ENCODE results near the gene IGF1R. TPM values are rescaled to one million over a fixed set of nuclear protein-coding genes. Genes with fewer than 3 reads are reported as not detected.

Gene IGF1R
- total RNA-seq, 1 donor from 2014 or later, result 85.9 TPM

DNA sequence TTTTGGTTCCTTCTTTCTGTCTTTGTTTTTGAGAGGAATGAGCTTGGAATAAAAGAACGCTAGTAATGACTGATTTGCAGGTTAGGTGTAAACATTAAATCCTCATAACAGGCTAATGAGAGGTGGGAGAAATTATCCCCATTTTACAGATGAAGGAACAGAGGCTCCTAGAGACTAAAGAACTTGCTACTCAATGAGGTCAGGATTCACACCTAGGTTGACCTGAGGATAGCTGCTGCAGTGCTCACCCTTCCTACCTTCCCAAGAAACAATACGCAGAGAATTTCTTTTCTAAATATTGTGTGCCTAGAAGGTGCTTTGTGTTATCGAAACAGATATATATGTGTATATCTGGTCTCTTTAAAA lies 106.3 kb downstream of the IGF1R start:
- ATAC-seq, result no peak
- intact Hi-C loops (cut with DNase I), result no loop called here

DNA sequence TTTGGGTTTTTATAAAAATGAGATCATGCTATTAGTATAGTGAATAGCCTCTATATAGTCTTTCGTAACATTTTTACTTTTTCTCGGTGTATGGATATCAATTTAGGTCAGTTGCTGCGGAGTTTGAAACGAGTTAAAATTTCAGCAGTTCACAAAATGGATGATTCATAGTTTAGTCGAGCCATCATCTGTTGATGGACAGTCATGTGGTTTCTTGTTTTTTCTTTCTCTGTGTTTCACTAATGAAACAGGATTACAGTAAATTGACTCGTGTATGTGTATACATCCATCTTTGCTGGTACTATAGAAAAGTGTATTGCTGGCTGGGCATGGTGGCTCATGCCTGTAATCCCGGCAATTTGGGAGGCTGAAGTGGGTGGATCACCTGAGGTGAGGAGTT lies 106.8 kb downstream of the IGF1R start:
- ATAC-seq (no peak), DNase-seq (ENCODE audit: low spot score) (no peak)
- intact Hi-C loops (cut with DNase I), result no loop called here

More for the DNA sequence above, 106.3 kb downstream of the IGF1R start:
- no peak for DNase-seq (ENCODE audit: low spot score)

DNA sequence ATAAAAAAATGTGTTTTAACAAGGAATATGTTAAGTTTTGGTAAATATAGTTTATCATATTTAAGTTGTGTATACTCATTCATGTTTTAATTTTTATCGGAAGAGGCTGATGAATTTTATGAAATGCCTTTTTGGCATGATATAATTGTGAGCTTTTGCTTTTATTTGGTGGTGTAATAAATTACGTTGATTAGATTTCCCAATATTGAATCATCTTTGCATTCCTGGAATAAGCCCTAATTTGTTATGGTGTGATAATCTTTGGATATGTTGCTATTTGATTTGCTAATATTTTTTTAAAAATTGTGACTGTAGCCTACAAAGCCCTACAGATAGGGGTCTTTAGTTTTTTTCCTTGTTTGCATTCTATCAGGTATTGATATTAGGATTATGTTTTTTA lies 107.4 kb downstream of the IGF1R start:
- intact Hi-C loops (cut with DNase I), result no loop called here
- no peak for DNase-seq (ENCODE audit: low spot score)
- no peak for ATAC-seq

DNA sequence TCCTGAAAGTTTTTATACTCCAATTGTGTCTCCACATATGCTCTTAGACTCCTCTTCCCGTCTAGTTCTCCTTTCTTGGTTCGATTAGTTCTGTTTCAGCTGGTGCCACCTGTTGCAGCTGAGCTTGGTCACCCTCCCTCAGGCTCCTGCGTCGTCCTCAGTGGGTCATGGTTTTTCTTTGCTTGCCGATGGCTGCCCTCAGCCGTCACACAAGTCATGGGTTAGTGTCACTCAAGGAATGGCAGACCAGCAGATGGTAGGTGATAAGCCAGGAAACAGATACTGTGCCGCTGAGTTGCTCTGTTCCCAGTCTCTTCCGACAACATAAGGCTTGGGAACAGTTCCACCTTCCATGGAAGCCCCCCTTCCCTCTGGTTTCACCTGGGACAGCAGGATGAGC lies 109.9 kb downstream of the IGF1R start:
- no peak for ATAC-seq
- no peak for DNase-seq (ENCODE audit: low spot score)
- intact Hi-C loops (cut with DNase I), result no loop called here

DNA sequence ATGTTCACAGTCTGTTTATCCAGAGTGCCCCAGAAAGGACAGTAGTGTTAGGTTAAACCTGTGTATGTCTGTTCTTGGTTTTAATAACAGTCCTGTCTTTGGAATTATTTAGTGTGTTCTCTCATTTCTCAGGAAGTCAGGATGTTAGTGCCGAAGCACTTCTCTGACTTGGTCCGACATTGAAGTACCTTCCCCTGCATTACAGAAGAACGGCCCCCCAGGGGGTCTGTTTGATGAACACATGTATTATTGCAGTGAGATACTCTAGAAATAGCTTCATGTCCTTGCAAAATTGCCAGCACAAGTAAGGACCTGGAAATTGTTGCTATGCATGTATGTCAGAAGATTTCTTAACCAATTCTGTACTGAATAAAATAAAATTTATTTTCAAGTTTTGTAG lies 110.9 kb downstream of the IGF1R start:
- intact Hi-C loops (cut with DNase I), result no loop called here
- ATAC-seq (no peak), DNase-seq (ENCODE audit: low spot score) (no peak)

DNA sequence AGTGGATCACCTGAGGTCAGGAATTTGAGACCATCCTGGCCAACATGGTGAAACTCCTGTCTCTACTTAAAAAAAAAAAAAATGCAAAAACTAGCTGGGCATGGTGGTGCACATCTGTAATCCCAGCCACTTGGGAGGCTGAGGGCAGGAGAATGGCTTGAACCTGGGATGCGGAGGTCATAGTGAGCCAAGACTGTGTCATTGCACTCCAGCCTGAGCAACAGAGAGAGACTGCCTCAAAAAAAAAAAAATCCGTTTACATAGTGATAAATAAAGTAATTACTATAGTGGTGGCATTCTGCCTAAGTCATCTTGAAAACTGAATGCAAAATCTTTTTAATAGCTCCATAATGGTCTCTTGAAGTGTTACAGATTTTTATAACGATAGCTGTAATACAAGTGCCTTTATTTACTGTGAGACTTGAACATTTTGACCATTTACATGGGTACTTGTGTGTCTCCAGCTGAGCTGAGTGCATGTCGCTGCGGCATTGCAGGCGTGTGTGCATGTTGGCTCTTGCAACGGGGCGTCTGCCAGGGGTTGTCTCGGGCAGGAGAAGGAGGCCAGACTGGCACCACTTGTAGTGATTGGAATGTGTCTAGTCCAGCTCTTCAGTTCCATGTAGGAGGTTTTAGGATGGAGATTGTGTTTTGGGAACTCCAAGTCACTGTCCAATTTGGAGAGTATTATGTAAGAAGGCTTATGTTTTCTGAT lies 111.9 kb downstream of the IGF1R start:
- DNase-seq (ENCODE audit: low spot score) (no peak), ATAC-seq (no peak)
- intact Hi-C loops (cut with DNase I), result no loop called here

DNA sequence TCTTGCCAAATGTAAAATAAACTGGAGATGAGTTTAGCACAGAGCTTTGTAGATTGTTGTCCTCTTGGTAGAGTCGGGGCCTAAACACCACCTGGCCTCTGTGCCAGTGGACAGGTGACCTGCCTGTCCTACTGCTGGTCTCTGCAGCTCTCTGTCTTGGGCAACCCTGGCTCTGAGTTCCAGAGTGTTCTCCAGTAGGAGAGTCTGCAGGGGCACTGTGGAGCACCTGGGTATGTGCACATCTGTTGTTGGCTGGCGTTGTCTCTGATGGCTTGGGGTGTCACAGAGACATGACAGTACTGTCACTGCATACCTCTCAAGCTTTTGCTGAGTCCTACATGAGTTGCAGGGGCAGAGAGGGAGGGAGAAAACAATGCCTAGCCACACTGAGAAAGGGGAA lies 112.6 kb downstream of the IGF1R start:
- ATAC-seq, result no peak
- no peak for DNase-seq (ENCODE audit: low spot score)
- intact Hi-C loops (cut with DNase I), result no loop called here

DNA sequence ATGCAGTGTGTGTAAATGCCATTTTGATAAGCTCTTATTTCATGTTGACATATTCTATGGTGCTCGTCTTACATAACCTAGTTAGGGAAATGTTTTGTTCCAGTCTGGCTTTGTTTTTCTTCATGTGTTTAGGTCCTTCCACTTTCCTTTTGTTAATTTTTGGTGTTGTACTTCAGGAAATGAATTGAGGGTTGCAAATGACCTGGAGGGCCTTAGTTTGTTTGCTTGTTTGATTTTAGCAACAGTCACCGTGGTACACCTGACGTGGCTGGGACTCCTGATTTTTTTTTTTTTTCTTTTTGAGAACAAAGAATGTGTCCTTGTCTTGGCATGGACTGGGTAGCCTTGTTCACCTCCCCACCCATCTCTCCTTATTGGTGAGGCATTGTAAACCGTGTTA lies 114.8 kb downstream of the IGF1R start:
- ATAC-seq (no peak), DNase-seq (ENCODE audit: low spot score) (no peak)
- intact Hi-C loops (cut with DNase I), result no loop called here

DNA sequence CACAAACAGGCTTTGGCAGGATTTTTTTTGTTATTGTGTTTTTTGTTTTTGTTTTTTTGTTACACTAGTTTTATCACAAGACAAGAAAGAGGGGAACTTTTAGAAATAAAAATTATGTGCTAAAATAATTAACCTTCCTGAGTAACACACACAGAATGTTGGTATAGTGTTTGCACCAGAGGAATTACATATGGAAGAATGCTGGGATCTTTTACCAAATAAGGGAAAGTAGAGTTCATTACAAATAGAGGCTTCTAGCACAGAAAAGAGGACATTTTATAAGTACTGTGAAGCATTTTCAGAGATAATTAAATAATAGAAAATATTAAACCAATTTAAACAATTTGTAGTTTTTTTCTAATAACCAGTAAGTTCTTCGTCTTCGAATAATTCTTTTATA lies 116.0 kb downstream of the IGF1R start:
- intact Hi-C loops (cut with DNase I), result no loop called here
- ATAC-seq (no peak), DNase-seq (ENCODE audit: low spot score) (no peak)

DNA sequence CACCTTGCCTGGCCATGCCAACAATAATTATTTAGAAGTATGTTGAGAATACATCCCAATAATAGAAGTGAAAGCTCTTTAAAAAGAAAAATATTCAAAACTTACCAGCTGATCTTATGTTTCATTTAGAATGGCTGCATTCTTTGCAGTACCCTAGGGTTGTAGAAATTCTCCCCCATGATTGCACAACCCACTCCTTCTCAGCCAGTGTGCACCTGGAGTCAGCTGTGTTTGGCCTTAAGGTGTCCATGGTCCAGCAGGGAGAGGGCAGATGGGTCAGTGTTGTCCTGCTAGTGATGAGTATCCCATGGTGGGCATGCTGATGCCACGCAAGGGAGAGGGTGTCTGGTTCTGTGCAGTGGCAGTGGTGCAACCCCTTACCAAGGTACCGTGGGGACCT lies 117.3 kb downstream of the IGF1R start:
- ATAC-seq (no peak), DNase-seq (ENCODE audit: low spot score) (no peak)
- intact Hi-C loops (cut with DNase I), result no loop called here

DNA sequence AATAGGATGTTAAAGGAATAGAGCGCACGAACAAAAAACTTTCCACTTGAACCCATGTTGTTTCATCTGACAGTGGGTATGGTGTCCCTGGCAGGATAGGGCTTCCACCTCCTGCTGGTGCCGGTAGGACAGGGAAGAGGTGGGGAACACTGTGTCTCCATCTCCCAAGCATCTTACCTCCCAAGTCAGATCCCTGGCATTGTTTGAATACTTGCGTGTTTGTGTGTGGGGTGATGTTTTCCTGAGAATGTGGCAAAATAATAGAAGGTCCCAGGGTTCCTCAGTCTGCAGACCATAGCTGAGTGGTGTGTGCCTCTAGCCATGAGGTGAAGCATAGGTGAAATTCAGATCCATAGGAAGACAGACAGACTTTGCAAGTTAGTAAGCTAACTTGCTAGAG lies 119.4 kb downstream of the IGF1R start:
- ATAC-seq (no peak), DNase-seq (ENCODE audit: low spot score) (no peak)
- intact Hi-C loops (cut with DNase I), result no loop called here

DNA sequence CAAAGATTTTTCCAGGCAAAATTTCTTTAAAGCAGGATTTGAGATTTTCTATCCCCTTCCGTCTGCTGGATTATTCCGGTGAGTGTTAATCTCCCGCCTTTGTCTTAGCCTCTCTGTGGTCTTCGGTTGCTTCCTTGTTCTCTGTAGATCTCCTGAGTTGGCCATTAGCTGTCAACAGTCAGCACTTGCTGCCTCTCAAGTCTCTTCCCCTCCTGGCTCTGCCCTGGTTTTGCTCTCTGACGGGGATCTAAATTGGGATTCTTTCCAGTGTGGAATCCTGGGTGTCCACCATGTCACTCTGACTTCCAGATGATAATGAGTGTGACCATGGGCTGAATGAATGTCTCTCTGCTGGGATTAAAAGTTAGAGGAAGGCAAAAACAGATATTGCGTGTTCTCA lies 121.5 kb downstream of the IGF1R start:
- DNase-seq (ENCODE audit: low spot score) (no peak), ATAC-seq (no peak)
- intact Hi-C loops (cut with DNase I), result no loop called here

DNA sequence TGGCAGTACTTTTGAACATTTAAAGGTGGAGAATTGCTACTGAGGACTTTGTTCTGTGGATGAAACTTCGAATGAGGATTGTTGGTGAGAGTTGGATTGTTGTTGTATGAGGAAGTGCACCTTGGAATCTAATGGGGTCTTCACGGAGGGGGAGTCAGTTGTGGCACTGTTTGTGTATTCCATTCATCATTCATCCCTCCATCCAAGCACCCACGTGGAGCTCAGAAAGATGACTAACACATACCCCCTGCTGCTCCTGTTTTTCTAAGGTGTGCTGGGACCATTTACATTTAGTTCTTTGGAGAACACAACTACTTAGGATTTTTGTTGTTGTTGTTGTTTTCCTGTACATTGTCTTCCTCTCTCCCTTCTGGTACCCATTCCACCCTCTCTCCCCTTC lies 122.6 kb downstream of the IGF1R start:
- no peak for DNase-seq (ENCODE audit: low spot score)
- intact Hi-C loops (cut with DNase I), result no loop called here
- no peak for ATAC-seq

DNA sequence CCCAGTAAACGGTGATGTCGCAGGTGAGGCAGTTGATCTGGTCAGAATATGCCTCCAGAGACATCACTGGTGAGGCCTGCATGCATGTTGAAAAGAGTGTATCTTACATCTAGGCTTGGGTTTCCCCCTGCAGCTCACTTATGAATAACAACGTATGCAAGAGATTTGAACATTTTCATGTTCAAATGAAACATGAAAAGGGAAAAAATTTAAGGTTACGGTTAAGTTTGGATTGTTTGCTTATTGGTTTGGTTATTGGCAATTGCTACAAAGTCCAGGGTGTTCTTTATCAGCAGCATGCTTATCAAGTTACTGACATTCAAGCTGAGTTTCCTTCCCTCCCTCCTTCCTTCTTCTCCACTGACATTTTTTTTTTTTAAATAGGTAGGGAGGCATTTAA lies 123.2 kb downstream of the IGF1R start:
- DNase-seq (ENCODE audit: low spot score), result no peak
- ATAC-seq, result no peak

DNA sequence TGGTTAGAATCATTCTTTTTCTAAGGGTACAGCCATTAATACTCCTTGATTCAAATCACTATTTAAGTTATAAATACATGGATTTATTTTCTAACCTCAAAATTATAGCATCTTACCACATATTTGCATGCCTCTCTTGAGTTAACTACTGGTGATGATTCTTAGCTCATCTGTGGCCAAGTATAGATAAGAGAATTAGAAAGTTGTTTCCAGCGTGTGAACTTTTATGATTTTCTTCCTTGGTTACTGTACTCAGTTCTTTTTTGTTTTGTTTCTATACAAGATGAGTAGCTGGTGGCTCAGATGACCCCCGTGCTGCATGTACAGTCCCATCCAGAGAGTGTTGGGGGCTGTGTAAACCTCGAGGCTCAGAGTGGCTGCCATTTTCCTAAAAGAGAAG lies 124.6 kb downstream of the IGF1R start:
- intact Hi-C loops (cut with DNase I), result no loop called here
- no peak for ATAC-seq
- no peak for DNase-seq (ENCODE audit: low spot score)

More for the DNA sequence above, 123.2 kb downstream of the IGF1R start:
- intact Hi-C loops (cut with DNase I), result no loop called here

DNA sequence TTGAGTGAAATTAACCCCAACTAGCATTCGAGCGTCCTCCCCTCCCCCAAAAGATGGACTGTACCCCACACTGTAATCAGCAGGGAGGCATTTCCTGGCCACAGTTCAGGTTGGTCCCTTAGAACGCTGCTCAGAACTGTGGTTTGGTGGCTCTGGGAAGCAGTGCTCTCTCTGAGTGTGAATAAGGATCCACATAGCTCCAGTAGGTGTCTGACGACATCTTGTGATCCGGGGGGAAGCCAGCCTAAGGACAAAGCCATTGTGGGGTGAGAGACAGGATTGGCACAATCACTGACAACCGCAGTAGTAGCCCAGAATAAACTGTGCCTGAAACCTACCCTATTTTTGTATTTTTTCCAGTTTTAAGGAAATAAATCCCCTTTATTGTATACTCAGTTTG lies 125.3 kb downstream of the IGF1R start:
- no peak for DNase-seq (ENCODE audit: low spot score)
- no peak for ATAC-seq
- intact Hi-C loops (cut with DNase I), result no loop called here

DNA sequence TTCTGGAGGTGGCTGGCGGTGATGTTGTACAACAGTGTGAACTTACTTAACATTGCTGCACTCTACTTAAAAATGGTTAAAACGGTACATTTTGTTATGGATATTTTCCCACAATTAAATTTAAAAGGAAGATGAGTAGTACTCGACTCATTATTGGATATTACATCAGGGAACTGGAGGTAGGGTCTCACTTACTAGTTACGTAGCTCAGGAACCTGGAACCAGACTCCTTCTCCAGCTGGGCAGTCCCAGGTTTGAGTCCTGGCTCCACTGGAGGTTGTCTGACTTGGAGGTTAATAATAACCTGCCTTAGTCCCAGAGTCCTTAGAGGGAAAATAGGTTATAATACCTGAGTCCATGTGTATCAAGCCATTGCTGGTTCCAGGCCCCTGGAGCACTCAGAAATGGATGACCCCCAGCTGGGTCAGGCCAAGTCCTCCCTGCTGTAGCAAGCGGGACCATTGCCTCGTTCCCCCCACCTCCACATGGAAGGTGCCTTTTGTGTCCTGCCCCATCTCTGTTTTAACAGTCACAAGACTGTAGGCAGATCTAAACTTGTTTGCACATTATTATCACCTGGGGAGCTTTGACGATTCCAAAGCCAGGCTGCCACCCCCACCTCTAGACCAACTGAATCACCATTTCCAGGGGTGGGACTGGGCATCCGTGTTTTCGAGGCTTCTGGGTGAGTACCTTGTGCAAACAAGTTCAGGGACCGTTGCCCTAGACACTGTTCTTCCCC lies 126.6 kb downstream of the IGF1R start:
- no peak for ATAC-seq
- no peak for DNase-seq (ENCODE audit: low spot score)
- intact Hi-C loops (cut with DNase I), result no loop called here

DNA sequence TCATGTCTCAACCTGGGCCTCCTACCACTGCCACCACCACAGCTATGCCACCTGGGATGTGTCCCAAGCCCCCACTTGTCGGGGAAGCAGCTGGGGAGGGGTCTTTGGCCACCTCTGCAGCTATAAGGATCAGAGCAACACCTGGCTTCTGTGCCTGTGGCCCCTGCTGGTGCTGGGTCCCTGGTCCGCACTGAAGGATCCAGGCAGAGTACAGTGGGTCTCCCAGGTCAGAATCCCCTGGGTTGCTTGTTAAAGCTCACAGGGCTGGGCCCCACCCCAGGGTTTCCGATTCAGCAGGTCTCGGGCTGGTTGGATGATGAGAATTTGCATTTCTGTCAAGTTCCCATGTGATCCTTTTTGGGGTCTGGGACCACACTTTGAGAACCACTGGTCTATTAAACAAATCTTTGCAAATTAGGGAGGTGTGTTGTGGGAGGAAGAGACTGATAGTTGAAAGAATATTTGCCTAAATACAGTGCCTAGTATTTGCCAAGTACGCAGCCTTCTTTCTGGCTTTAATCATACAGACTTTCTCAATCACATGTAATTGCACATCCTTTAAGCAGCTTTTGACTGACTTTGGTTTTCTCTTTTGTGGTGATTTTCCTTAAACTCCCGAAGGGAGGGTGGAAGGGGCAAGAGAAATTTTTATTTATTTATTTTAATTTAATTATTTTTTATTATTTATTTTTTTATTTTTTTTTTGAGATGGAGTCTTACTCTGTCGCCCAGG lies 127.3 kb downstream of the IGF1R start:
- no peak for ATAC-seq
- intact Hi-C loops (cut with DNase I), result no loop called here
- DNase-seq (ENCODE audit: low spot score), result no peak

DNA sequence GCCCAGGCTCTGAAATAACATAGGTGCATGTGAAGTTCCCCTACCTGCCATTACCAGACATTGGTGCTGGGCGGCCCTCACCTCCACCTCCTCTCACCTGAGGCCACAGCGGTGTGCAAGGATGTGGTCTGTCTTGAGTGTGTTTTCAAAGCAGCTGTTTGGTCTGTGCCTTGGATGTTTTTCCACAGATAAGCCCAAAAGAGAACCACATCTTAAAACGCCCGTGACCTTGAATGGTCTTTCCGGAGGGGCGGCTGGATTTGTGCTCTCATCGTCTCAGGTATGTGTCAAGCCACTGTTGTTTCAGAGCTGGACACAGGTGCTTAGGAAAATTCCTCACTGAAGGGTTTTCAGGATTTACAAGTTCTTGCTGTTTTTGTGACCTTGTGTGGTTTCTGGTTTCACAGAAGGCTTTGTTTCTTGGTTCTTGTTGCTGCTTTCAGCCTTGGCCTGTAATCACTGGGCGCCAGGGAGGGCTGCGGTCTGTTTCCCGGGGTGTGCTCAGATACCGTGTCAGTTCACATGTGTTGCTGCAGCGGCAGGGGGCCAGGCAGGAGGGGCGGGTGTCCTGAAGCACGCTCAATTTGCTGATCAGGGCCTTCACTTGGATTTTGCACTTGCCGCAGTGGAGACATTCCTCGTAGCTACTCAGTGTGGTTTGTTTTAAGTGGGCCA lies 128.4 kb downstream of the IGF1R start:
- ATAC-seq, result peak; percentile 90
- intact Hi-C loops (cut with DNase I), result loop anchor here (1.0 kb wide), 1 partner anchor 48 kb away; no protein-coding TSS in a partner anchor
- DNase-seq (ENCODE audit: low spot score), result peak; percentile 72

DNA sequence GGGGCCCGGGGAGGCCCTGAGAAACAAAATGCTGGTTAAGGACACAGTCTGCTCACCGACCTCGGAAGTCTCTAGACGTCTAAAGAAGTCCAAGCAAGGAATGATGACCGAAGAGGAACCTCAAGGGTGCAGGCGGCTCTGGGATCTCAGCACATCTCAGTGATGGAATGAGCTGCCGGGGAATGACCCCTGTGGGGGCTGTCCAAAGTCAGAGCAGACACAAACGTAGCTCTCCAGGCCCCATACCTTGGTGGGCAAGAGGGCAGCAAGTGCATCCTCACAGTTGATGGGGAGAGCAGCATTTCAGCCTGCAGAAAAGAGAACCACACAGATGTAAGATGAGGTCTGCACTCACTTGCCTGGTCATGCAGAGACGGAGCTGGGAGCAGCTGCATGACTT lies 129.1 kb downstream of the IGF1R start:
- no peak for DNase-seq (ENCODE audit: low spot score)
- intact Hi-C loops (cut with DNase I), result loop anchor here (1.0 kb wide), 1 partner anchor 47 kb away; no protein-coding TSS in a partner anchor
- peak; percentile 6 for ATAC-seq

Measured in sciatic nerve (tissue), 2 donors.